GM18870 (cell line): ENCODE results near the gene AP5B1.

Experiments
- ATAC-seq: cut with Tn5 transposase; IDR thresholded peaks from one replicate; pipeline ENCODE4 v1.9.1; 2021; ENCODE audit warnings: moderate library complexity; ENCODE audit not compliant: unreplicated experiment

AP5B1 gene

DNA sequence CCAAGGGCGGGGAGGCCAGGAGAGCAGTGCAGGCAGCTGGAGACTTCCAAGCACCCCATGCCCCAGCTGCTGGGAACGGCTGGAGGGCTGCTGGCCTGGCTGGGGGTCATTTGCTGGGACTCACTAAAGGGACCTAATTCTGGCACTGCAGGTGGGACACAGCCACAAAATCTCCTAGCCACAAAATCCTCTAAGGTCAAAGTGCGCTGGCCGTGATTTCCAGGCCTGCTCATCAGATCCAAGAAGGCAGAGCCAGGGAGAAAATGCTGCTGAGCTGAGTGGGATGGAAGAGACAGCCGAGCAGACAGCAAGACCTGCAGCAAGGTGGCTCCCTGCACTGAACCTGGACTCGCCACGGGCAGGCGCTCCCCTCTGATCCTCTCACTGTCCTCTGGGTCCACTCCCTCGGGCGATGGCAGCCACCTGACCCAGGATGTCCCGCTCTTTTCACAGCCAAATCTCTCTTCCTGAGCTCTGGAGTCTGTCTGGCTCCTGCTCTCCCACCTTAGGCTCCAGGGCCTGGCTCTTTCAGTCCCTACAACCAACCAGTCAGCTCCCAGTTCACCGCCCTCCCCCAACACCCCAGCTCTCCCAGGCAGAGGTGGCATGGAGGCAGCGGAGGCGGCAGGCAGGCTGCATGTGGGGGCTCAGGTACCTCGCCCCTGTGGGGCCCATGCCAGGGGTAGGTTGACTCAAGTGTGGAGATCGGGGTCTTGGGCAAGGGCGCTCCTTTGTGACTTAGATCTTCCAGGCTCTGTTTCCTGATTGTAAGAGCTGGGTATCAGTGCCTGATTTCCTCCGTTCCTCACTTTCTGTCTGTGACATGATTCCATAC, 20.6 kb upstream of the AP5B1 start:
- ATAC-seq = no peak

DNA sequence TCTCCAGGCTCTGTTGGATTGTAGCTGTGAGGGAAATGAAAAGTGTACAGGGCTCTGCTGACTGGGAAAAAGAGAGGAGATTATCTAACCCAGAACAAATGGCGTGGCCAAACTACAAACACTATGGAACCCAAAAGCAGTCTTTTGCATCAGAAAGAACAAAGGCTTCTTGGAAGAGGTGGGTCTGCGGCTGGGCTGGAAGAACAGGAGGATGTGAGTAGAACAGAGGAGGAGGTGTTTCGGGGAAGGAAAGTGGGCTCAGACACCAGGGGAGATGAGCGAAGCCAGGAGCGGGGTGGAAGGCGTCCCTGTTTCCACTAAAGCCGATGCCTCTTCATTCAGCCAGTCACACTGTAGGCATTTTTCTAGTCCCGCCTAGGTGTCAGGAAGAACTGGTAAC, 18.1 kb upstream of the AP5B1 start:
- ATAC-seq = no peak

DNA sequence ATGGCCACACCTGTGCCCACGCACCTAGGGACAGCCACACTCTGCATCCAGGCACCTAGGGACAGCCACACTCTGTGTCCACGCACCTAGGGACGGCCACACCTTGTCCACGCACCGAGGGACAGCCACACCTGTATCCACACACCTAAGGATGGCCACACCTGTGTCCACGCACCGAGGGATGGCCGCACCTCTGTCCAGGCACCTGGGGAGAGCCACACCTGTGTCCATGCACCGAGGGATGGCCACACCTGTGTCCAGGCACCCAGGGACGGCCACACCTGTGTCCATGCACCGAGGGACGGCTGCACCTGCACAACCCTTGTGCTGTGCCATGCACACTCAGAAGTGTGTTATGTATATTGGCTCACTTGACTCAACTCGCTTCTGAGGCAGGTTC, 16.9 kb upstream of the AP5B1 start:
- no peak for ATAC-seq

DNA sequence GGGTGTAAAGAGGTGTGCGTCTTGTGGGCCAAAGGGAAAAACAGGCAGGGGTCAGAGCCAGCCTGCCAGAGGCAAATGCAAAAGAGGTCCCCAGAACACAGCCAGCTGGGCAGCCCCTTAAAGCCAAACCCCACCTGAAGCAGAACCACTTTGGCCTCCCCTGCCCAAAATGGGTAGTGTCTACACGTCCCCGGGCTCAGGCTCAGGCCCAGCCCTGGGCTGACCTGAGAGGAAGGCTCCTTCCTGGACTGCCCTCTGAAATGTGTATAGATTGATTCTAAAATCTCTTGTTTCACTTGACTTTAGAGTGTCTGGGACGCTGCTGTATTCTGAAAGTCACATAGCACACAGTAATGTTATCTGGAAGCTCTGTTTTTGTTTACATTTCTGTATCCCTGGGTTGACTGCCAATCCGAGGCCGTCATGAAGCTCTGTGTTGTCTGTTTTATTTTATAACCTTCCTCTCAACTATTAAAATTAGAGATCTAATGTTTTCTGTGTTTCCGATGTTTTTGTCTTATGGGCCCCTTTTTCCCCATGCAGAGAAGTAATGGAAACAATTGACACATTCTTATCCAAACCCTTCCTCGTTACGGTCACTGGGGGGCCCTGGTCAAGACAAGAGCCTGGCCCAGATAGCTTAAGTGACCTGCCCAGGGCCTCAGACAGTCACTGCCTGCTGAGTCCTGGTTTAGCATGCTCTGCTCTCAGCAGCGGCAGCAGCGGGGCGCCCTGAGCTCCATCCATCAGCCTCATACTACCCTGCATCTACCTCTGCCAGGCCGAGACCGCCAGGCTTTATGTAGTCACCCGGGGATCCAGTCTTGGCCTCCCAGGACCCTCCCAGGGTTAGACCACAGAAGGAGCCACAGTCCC, 16.2 kb upstream of the AP5B1 start:
- ATAC-seq = no peak

DNA sequence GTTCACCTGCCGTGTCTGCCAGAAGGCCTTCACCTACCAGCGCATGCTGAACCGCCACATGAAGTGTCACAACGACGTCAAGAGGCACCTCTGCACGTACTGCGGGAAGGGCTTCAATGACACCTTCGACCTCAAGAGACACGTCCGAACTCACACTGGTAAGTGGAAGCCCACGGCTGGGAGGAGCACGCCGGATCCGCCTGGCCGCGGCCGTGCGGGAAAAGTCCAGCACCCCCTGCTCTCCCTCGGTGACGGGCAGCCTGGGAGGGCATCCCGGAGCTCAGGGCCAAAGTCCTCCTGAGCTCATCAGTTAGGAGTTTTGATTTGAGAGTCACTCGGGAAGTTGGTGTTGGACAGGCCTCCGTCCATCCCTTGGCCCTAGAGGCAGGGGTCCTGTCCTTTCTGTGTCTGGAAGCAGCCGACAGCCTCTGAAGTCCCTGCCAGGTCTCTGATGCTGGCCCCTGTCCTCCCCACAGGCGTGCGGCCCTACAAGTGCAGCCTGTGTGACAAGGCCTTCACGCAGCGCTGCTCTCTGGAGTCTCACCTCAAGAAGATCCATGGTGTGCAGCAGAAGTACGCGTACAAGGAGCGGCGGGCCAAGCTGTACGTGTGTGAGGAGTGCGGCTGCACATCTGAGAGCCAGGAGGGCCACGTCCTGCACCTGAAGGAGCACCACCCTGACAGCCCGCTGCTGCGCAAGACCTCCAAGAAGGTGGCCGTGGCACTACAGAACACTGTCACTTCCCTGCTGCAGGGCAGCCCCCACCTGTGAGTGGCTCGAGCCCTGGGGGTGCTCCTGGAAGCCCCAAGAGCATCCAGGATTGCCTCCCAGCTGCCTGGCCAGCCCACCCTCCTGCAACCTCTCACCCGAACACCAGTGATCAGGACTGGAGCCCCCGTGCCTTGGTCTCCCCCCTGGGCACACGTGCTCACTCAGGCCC, 14.1 kb upstream of the AP5B1 start:
- ATAC-seq = no peak

DNA sequence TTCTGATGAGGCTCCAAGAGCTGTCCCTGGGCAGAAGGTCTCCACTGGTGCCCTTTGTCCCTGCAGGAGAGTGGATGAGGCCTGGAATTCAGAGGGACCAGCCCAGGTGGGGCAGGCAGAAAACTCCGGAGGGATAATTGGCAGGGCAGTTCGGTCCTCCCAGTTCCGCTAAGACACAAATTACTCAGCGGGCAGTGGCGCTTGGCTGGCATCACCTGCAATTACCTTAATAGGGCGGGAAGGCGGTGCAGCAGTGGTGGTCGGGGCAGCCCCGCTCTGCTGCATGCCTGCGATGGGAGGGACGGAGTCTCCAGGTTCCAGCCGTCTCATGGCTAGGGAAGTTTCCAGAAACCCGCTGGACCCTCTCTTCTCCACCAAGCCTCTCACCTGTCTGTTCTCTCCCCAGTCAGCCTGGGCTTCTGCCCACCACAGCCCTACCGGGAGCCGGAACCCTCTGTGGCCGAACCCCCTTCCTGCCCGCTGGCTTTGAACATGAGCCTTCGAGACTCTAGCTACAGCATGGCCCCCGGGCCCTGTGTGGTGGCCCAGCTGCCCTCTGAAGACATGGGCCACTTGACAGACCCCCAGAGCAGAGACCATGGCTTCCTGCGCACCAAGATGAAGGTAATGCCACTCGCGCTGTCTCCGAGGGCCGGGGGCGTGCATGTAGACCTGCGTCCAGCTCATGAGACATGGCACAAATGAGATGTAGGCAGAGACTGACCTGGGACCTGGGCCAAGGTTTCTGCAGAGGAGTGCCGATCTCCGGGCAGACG, 13.0 kb upstream of the AP5B1 start:
- no peak for ATAC-seq

DNA sequence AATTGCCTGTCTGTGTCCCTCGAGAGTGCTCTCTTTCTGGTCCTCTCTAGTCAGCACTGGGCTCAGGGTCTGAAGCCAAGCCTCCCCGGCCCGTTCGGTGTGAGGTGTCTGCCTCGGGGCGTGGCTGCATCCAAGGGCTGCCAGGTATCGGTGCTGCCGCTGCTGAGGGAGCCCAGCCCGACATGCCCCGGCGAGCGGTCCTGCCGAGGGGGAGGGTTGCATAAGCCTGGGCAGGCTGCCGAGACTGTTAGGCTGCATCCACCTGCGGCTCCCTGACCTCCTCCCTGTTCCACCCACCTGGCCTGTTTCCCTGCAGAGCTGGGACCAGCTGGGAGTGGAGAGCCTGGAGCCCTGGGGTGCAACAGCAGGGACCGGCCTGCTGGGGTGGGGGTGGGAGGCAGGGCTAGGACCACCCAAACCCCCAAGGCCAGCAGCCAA, 12.4 kb upstream of the AP5B1 start:
- ATAC-seq = no peak

DNA sequence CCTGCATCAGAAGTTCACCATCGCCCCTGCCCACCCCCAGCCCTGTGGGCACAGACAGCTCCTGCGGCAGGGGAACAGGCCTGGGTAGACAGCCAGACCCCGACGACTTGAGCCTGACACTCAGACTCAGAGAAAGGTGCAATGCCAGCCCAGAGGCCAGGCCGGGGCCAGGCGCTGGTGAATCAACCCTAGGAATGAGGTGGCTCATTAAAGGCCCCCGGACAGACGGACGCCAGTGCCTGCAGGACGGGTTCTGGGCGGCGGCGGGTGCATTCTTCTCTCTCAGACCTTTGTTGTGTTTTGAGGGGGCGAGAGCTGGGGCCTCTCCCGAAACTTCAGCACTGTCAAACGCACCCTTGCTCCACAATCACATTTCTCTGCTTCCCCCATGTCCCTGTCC, 11.7 kb upstream of the AP5B1 start:
- ATAC-seq = no peak

DNA sequence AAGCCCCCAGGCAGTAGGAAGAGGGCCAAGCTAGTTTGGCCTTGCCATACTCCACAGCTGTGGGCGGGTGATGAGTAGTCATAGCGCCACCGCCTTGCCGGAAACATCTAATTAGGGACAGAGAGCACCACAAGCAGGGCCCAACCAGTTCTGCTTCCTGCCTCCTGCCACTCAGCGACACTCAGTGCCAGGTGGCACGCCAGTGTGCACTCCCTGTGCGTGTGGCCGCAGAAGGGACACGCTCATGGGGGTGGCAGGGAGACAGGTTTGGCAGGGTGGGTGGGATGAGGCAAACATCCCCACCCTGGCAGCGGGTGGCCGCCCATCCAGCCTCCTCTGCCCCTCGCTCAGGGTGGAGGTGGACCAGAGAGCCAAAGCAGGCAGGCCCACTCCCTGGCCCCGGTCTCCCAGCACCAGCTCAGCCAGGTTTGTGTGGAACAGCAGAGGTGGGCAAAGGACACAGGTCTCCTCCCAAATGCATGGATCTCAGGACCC, 11.0 kb upstream of the AP5B1 start:
- no peak for ATAC-seq

DNA sequence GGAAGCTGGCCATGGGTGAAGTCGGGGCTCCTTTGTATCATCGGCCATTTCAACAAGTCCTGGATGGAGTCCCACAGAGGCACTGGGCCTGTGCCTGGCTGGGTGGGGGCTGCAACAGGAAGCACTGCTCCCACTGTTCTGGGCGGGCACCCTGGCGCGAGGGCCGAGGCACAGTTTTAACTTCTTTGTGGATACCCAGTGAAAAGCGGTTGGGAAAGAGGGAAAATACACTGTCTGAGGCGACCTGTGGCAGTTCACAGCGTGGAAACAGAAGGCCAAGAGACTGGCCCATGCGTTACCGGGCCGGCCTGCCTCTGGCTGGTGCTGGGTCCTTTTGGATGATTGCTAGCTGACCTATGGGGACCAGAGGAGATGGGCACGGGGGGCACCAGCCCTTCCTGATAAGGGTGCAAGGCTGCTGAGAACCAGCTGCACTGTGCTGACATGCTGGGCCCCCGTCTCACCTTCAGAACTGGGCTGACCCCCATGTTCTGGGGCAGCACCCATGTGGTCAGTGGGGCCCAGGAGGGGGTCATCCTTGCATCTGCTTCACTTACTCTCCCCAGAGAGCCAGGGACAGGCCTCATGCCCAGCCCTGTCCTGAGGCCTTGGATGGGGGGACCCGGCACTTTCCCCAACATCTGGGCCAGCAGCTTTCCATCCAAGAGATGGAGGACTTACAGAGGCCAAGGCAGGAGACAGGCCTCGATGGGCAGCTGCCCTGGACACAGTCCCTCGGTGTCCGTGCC, 10.3 kb upstream of the AP5B1 start:
- ATAC-seq = no peak

DNA sequence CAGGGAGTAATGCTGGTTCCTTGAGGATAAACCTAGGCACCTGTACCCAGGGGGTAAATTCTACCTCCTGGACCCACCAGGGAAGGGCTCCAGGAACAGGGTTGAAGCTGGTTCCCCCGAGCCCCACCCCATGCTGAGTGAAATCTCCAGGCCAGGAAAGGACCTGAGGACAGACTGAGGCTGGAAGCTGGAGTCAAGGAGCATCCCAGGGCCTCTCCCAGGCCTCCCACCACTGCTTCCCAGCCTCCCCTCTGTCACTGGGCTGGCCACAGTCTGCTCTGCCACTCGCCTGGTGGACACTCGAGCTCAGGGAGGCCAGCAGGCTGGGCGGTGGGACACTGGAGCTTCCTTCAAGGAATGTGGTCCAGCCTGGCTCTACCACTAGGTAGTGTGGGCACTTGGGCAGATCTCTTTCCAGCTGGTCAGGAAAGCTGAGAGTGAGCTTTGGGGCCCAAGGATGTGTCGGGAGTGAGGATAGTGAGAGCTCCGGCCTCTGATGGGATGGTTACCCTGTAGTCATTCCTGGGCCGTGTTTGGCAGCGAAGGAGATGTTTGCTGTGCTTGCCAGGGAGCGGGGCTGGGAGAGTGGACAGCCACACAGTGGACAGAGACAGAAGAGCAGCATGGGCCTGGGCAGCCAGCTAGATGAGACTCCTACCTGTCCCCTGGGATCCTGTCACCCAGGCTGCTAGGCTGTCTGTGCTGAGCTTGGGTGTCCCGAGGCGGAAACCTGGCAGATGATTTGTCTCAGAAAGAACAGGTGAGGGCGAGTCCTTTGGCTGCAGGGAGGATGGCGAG, 9.5 kb upstream of the AP5B1 start:
- ATAC-seq = no peak

DNA sequence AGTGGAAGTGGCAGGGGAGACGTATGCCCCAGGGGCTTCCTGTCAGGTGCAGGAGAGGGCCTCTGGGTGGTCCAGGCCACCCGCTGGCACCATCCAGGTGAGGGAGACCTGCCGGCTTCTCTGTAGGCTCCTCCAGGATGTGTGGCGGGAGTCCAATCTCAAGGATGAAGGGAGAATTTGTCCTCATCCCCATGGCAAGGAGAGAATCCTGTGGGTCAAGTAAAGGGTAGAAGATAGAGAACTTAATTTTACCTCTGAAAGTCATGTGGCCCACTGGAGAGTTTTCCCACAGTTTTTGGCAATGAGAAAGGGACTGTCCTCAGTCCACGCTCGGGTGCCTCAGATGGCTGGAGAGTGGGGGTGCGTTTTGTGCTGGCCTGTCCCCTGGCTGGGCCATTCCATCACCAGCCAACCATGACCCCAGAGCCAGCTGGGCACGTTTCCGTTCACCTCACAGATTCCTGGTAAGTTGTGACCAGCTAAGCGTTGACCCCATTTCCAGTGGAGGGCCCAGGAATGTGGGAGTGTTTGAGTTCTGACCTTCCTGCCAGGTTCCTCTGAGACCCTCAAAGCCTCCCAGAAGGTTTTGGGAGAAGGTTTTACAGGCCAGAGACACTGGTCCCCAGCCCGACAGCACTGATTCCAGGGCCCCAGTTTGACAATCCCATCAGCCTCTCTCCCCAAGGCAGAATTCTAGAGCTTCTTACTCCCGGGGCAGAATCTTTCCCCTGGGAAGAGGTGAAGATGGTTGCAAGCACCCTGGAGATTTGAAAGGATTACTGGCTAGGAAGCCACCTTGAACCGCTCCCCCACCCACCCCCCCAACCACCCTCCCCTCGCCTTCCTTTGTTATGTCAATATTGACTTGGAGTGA, 8.7 kb upstream of the AP5B1 start:
- ATAC-seq = no peak

DNA sequence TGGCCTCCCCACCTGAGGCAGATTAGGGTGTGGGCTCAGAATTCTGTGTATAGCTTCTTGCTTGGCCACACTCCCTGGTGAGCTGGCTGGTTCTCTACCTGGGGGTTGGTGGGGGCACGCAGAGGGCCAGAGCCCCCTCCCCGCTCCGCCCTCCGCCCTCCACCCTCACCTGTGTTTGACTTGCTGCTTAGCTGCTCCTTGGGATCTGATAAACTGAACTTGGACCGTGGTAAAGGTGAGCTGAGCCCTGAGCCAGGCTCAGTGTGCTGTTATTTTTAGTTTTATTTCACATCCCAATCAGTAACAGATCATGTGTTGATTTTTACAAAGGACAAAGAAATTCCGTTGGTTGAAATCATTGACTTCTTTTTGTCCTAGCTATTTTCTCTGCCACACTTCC, 8.0 kb upstream of the AP5B1 start:
- ATAC-seq = no peak

DNA sequence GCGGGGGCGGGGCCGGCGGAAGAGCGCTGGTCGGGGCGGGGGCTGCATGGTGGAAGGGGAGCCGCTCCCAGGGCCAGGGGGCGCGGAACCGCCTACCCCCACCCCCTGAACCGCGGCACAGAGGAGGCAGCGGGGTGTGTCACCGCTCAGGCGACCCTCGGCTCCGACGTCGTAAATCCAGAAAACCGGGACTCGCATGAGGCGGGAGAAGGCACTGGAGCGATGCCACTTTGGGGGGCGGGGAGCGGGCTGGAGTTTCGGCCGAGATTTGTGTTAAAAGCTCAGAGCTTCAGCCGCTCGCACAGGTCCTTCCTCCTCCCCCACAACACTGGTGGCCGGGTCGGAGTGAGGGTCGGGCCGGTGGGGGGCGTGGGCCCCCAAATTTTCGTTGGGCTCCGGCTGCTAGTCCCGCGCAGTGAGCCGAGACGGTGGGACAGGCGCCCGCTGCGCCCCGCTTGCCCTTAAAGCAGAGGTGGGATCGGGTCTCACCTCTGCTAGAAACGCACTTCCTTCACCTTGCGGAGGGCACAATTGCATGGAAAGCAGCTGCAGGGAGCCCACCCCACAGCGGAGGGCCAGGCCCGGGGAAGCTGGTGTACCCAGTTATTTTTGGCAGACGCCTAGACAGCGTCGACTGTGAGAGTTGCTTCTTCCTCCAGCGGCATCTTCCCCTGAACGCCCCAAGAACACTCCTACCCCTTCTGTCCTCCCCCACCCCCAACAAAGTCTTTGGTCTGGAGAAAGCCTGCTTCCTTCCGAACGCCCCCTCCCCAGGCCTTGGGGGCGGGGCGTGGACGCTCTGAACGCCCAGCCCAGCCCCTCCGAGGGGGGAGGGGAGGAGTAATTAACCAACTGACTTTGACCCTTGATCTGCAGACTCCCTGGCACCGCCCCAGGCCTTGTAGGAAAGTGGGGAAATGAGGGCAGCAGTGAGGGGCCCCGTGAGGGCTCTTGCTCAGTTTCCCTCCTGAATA, 7.2 kb upstream of the AP5B1 start:
- ATAC-seq = no peak

DNA sequence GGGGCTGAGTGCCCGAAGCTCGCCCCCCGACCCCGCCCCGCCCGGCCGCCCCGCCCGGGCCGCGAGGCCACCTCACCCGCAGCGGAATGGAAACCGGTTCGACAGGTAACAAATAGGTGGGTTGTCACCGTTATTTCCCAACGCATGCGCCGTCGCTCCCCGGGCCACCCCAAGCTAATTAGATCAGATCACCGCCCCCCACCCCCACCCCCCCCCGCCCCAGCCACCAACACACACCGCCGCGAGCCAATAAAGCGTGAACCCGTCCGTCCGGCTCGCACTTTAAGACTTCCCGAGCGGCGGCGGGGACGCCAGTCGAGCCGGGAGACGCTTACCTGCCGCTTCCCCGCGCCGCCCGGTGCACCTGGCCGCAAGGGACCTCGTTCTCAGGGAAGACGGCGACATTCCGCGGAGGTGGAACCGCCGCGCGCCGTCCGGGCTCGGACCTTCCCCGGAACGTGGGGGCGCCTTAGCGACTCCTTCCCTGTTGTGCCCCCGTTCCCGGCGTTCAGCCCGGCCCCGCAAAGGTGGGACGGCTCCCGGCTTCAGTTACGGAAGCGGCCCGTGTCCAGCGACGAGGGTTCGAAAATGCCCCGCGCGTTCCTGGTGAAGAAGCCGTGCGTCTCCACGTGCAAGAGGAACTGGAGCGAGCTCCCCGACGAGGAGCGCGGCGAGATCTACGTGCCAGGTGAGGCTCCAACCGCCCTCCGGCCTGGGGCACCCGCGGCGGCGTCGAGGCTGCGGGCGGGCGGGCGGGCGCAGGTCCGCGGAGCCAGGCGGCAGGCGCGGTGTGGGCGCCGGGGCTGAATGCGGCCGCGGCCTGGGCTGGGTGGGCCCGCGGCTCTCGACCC, 6.2 kb upstream of the AP5B1 start, which contains the start of gene OVOL1:
Gene OVOL1 (plus strand): TSS at position 278 of the 851 bp plus-strand sequence. CDS start 311 bp downstream, at position 589.
- no peak for ATAC-seq
